Measurements from ENCODE around the gene AASDH.

DNA sequence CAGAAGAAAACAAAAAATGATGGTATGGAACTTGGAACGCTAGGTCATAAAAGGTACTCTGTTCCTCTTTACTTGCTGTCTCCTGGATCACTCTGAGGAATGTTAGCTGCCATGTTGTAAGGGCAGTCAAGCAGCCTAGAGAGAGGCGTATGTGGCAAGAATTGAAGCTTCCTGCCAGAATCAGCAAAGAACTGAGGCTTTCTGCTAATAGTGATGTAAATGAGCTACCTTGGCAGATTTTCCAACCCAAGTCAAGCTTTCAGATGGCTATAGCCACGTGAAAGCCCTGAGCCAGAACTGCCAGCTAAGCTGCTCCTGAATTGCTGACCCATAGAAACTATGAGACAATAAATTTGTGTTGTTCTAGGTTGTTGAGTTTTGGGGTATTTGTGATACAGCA is 38.7 kb downstream of the AASDH start:
- TF ChIP-seq CTCF (IDR thresholded peaks at IDR 0.05) (no peak), POLR2A (IDR thresholded peaks at IDR 0.05) (no peak), POLR2AphosphoS5 (IDR thresholded peaks at IDR 0.05) (no peak)

All from prostate gland (tissue), 2 donors.